NK-92 (cell line): ENCODE data around the gene RIF1.

Source experiments
- DNase-seq: peaks from one replicate; lab custom pipeline; 2025; ENCODE audit not compliant: unreplicated experiment; lab: John Stamatoyannopoulos, UW

The RIF1 gene, protein sequence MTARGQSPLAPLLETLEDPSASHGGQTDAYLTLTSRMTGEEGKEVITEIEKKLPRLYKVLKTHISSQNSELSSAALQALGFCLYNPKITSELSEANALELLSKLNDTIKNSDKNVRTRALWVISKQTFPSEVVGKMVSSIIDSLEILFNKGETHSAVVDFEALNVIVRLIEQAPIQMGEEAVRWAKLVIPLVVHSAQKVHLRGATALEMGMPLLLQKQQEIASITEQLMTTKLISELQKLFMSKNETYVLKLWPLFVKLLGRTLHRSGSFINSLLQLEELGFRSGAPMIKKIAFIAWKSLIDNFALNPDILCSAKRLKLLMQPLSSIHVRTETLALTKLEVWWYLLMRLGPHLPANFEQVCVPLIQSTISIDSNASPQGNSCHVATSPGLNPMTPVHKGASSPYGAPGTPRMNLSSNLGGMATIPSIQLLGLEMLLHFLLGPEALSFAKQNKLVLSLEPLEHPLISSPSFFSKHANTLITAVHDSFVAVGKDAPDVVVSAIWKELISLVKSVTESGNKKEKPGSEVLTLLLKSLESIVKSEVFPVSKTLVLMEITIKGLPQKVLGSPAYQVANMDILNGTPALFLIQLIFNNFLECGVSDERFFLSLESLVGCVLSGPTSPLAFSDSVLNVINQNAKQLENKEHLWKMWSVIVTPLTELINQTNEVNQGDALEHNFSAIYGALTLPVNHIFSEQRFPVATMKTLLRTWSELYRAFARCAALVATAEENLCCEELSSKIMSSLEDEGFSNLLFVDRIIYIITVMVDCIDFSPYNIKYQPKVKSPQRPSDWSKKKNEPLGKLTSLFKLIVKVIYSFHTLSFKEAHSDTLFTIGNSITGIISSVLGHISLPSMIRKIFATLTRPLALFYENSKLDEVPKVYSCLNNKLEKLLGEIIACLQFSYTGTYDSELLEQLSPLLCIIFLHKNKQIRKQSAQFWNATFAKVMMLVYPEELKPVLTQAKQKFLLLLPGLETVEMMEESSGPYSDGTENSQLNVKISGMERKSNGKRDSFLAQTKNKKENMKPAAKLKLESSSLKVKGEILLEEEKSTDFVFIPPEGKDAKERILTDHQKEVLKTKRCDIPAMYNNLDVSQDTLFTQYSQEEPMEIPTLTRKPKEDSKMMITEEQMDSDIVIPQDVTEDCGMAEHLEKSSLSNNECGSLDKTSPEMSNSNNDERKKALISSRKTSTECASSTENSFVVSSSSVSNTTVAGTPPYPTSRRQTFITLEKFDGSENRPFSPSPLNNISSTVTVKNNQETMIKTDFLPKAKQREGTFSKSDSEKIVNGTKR (N-terminal part only)

DNA sequence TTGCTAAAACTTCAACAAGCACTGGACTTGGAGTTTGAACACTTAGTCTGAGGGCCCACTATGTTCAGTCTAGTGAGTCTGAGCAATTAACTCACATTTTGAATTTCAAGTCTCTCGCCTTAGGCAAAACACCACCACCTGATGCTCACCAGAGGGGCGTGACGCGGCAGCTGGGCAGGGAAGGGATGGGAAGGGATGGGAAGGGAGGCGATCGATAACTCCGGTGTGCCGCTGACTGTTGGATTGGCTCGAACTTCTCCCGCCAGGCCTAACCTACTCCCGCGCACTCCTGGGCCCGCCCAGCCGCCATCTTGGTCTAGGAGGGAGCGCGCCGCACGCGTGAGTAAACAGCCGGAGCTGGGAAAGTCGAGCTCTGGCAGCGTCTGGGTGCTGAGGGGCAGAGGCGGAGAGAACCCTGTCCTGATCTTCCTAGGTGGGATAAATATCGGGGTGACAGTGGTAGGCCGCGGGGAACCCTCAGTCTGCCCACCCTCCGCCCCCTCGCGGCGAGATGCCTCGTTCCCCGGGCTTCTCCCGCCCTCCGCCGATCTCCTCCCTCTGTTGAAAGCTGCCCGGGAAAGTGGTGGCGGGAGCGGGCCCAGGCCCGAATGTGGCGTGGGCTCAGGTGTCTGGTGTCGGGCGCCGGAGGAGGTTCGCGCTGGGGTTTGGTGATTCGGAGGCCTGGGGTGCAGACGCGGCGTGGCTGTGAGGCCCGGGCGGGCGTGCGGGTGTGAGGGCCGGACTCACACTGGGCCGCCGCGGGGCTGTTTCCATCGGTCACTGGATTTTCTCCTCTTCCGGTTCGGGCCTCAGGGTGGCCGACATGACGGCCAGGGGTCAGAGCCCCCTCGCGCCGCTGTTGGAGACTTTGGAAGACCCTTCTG is at the start of gene RIF1:
Gene RIF1 (plus strand): TSS at position 302 of the 884 bp plus-strand sequence. CDS start 522 bp downstream, at position 824.
- DNase-seq = no peak

DNA sequence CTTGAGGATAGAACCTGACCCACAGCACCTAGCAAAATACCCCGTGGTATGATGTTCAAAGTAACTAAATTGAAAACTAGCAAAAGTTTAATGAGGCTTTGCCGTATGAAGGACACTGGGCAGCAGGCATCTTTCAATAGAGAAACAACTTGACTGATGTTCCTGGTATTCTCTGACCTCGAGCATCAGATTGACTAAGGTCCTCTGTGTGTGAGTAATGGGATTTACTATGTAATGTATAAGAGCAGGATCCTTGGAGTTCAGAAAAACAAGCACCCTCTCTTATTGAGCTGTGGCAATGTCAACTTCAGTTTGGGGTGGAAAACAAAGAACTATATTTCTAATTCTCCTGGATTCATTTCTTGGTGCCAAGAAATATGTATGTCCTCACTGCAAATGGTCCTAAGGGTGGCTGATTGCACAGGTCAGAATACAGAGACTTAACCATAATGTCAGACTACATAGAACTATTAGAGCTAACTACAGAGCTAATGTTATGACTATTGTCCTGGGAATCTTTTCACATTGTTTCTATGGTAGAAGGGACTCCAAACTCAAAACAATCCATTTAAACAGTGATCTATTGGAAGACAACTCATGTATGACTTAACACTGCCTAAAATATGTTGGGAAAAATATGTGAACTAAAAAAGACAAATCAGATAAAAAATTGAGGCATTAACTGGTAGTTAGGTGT is 47.9 kb upstream of the RIF1 start:
- DNase-seq = no peak

DNA sequence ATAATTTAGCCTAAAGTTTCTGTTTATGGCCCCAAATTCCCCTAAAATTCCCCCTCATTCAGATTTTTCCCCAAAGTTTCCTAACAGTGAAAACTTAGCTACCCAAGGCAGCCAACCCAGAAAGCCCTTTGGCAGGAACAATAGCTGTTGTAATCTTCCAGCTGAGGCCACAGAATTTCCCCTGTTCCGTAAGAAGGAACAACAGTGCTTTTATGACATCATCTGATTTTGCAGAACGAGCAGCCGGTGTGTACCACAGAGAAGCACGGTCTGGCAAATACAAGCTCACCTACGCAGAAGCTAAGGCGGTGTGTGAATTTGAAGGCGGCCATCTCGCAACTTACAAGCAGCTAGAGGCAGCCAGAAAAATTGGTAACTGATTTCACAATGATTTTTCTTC is 46.0 kb upstream of the RIF1 start:
- DNase-seq = no peak

DNA sequence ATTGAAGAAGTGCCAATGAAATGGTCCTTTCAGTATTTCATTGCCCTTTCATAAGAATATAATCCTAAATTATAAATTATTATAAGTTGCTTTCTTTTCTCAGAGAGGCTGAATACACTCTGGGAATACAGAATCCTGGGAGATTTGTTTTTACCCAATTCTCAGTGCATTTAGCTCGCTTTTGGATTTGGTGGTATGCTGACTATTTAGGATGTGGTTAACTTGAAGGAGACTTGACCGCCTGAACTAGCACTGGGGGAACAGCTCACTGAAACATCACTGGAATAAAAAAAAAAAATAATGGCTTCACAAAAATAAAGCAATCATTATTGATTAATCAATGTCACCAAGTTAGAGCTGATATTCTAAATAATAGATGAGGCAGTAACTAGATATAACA is 42.1 kb upstream of the RIF1 start:
- DNase-seq = no peak

DNA sequence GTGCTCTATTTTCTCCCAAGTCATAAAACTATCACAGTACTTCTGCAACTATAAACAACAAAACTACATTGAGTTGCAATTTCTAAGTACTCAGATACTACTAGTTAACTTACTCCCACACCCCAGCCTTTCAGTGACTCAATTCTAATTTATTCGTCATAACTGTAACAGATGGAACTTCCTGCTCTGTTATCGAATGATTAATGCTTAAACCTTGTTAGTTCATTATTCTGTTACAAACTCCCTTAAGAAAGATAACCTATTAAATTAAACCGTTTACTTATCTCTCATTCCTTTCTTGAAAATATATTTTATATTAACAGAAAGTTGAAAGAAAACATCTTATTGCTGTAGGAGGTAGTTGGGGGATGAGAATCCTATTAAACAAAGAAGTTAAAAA is 35.3 kb upstream of the RIF1 start:
- DNase-seq = no peak

DNA sequence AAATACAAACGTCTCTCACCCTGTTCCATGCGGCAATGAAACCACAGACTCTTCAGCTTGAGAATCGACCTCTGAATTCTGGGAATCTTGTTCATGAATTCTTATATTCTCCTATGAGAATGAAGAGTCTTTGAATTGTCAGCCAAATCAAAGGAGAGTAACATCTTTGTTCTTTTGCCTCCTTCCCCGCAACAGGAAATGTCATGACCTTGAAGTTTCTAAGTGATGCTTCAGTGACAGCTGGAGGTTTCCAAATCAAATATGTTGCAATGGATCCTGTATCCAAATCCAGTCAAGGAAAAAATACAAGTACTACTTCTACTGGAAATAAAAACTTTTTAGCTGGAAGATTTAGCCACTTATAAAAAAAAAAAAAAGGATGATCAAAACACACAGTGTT is 30.5 kb upstream of the RIF1 start:
- DNase-seq = no peak

DNA sequence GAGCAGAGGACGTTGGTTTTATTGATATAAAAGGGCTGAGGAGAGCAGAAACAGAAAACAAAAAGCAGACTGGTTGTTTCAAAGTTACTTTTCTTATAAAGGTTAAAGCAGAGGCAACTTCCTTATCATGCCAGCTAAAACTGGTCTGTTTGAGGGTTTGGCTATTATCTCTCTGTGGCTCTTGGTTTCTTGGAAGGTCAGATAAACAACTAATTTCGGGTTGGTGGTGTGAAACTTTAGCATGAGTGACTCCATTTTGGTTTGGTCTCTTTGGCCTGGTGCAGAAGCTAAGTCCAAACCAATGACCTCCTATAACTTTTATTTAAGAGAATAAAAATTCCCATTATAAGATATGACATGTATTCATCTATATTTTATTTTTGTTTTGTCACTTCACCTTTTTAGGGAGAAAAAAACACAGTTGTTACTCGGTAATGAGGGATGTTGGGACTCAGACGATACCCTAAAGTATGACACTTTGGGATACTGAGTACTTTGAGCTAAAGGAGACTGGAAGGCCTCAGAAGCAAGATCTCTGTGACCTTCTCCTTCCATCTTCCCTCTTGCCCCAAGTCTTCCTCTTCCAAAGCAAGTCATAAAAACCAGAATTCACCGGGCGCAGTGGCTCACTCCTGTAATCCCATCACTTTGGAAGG is 29.0 kb upstream of the RIF1 start:
- DNase-seq = no peak

DNA sequence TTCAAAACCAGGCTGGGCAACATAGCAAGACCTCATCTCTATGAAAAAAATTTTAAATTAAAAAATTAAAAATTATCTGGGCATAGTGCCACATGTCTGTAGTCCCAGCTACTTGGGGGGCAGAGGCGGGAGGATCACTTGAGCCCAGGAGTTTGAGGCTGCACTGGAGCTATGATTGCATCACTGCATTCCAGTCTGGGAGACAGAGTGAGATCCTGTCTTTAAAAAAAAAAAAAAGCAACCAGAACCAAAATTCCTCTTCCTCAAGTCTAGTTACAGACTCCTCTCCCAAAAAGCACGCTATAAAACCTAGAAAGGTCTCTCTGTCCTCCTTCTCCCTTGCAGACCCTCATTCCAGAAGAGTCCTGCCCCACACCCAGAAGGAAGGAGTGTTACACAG is 28.4 kb upstream of the RIF1 start:
- DNase-seq = no peak

DNA sequence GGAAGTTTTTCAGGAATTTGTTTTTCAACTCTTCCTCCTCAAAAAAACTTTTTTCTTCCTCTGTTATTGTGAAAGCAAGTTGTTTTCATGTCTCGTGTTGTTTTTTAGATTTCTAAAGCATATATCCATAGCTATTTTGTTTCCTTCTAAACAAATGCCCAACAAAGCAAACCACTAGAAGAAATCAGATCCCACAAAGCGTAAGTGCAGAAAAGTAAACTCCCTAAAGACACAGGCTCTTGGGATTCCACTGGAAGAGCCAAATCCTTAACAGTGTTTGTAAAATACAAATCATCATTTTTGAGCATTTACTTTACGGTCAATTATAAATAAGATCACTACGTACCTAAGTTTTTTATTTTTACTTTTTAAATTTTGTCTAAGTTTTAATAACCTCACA is 21.7 kb upstream of the RIF1 start:
- DNase-seq = no peak

DNA sequence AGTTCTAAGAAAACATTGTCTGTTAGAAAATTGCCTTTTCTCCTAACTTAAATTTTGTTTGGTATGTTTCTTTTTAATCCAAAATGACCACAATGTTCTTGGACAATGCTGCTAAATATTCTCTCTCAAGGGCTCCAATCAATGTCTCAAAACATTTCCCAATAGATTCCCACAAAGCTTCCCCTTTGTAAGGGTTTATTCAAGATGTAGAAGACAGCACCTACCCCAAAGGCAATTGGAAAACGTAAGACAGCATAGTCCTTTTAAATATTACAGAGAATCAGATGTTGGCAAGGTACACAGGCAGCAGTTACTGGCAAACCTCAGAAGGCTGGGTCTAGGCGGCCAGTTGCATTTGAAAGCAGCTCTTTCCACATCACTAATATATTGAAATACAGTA is 18.3 kb upstream of the RIF1 start:
- DNase-seq = no peak

DNA sequence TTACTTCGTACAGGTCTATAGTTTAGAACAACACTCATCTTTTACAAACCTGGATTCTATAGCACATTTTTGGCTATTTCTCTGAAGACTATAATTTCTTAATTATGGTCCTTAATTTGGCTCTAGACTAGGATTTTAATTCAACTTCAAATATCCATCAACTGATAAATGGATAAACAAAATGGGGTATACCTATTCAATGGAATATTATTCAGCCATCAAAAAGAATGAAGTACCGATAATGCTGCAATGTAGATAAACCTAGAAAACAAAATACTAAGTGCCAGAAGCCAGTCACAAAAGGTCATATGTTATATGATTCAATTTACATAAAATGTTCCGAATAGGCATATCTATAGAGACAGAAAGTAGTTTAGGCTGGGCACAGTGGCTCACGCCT is 15.2 kb upstream of the RIF1 start:
- DNase-seq = no peak

DNA sequence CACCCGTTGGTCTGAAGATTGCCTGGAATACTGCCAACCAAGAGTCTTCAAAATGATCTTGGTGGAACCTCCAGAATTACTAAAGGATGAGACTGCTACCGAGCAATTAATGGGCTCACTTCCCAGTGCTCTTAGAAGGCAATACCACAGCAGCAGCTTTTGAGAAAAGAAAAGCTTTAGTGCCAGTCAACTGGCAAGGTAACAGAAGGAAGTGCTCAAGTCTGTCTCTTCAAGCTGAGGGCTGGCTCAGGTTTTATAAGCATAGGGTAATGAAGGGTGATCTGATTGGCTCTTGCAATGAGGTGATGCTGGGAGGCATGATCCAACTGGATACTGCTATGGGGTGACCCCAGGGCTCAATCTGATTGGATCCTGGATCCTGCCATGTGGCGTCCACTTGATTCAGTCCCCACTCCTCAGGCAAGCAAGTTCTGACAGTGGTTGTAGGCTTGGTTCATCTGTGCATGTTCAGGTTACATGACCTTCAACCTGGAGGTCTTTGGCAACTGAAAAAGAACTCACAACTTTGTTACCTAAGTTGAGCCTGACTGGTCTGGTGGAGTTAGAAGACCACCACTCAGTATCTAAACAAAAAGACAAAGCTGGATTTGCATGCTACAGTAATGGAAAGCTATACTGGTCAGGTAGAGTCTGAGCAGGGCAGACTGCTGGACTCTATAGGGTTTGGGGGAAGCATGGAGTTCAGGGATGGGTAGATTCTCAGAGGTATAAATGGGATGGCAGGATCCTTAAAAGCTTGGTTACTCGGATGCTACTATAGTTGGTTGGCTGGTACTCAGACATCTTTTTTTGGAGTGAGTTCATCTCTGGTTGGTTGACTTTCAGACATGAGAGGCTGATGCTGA is 14.0 kb upstream of the RIF1 start:
- DNase-seq = no peak

DNA sequence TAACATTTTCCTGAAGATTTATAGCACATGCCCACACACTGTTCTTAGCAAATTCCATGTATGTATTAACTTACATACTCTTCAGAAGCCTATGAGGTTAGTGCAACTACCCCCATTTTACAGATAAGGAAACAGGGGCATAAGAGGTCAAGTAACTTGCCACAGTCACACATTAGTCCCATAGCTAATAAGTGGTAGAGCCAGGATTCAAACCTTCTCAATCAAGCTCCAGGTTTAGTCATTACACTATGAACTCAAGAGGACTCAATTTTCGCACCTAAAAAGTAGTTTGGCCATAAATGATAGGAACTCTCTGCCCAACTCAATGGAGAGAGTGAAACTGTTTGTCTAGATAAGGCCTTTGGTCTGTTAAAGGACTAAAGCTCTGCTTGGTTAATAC is 9.7 kb upstream of the RIF1 start:
- DNase-seq = no peak

DNA sequence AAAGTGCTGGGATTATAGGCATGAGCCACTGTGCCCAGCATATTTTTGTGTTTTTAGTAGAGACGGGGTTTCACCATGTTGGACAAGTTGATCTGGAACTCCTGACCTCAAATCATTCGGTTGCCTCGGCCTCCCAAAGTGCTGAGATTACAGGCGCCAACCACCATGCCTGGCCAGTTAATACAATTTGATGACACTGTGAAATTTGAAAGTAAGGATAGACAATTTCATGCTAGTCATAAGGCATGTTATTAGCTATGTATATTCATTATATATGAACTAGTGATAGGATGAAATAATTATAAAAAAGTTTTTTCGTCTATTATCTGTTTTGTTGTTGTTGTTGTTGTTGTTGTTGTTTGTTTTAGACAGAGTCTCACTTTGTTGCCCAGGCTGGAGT is 8.6 kb upstream of the RIF1 start:
- no peak for DNase-seq

DNA sequence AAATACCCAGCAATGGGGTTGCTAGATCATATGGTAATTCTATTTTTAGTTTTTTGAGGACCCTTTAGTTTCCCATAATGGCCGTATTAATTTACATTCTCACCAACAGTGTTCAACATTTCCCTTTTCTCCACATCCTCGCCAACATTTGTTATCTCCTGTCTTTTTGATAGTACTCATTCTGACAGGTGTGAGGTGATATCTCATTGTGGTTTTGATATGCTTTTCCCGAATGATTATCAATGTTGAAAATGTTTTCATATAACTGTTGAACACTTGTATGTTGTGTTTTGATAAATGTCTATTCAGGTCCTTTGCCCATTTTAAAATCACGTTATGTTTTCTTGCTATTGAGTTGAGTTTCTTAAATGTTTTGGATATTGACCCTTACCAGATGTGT is 5.8 kb upstream of the RIF1 start:
- DNase-seq = no peak

DNA sequence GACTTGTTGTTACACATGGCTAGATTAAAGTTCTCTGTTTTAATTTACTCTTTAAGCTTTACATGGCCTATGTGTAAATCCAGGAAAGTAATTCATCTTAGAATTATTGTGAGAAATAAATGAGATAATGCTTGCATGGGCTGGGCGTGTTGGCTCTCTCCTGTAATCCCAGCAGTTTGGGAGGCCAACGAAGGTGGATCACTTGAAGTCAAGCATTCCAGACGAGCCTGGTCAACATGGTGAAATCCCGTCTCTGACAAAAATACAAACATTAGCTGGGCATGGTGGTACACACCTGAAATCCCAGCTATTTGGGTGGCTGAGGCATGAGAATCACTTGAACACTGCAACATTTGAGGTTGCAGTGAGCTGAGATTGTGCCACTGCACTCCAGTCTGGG is 4.3 kb upstream of the RIF1 start:
- no peak for DNase-seq

DNA sequence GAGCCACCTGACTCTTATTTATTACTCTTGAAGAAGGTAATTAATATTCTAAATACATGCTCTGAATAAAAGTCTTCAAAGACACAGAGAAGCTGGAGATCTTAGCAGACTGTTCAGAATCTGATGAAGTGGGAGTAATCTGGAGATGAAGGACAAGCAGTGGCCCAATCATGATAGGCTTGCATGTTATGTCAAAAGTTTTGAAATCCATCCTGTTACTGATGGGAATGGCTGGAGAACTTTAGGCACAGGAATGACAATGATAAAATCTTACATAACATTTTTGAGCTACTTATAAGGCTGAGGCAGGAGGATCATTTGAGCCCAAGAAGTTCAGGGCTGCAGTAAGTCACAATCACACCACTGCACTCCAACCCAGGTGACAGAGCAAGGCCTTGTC is 2.4 kb upstream of the RIF1 start:
- no peak for DNase-seq

DNA sequence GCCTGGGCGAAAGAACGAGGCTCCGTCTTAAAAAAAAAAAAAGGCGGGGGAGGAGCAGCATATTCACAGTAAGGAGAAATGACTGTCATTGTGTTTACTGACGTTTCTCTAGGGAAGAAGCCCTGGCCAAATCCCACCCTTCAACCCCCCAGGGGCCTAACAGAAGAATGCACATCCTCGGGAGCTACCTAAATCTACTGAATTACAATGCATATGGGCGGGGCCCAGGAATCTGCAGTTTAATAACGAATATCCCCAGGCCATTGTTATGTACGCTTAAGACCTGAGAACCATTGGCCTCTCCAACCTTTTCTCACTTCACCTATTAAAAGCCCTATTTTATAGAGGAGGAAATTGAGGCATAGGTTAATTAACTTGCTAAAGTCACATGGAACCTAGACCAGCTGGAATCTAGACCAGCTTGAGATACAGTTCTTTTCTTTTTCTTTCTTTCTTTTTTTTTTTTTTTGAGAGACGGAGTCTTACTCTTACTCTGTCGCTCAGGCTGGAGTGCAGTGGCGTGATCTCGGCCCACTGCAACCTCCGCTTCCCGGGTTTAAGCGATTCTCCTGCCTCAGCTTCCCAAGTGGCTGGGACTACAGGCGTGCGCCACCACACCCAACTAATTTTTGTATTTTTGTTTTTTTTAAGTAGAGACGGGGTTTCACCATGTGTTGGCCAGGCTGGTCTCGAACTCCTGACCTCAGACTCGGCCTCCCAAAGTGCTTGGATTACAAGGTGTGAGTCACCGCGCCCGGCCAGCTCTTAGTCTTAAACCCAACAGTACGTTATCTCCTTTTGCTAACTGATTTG is 708 bp upstream of the RIF1 start:
- DNase-seq = no peak
